SK-N-SH (cell line): ENCODE data around the gene RPGRIP1L. TPM values are rescaled to one million over a fixed set of nuclear protein-coding genes. Genes with fewer than 3 reads are reported as not detected.

ENCODE experiments used
- CTCF ChIA-PET: fragments of 300-600, 350-600 bp; formaldehyde crosslinking; extraction: SDS; loops from one replicate; lab custom pipeline; 2021; lab: Yijun Ruan, JAX
- POLR2A ChIA-PET: fragments of 350-600 bp; sonication (Branson Sonifier 250); formaldehyde crosslinking; extraction: SDS; loops from one replicate; lab custom pipeline; 2020; ENCODE audit warnings: antibody characterized with exemption, inconsistent platforms; lab: Yijun Ruan, JAX
- DNase-seq: peaks from one replicate; pipeline ENCODE4 v3.0.0; 2012
- H2AFZ ChIP-seq: fragments of 200-600 bp; sonication (generic); 2 replicates; pipeline ENCODE4 v1.8.1; 2016; ENCODE audit warnings: antibody characterized with exemption, mild to moderate bottlenecking, low read depth
- H3F3A ChIP-seq: fragments of 200-600 bp; sonication (generic); replicated peaks from 2 replicates; pipeline ENCODE3; 2016; ENCODE audit warnings: antibody characterized with exemption, mild to moderate bottlenecking; ENCODE audit not compliant: insufficient read depth
- H3K27ac ChIP-seq, 2 experiments: fragments of 200-500 bp in 1 of 2; fragments of 200-600 bp in 1 of 2; sonication (Bioruptor generic) in 1 of 2; sonication (generic), shearing (Covaris generic) in 1 of 2; 2 replicates each; pipeline versions ENCODE4 v1.5.1 to v1.6.1; 2014 to 2016; ENCODE audit warnings: low read depth in 2 of 2, inconsistent platforms in 1 of 2, low read length in 1 of 2, mild to moderate bottlenecking in 1 of 2, mixed read lengths in 1 of 2
- H3K27me3 ChIP-seq: fragments of 200-600 bp; sonication (generic), shearing (Covaris generic); 2 replicates; pipeline ENCODE4 v1.6.1; 2016; ENCODE audit warnings: mixed run types; ENCODE audit not compliant: insufficient read depth
- H3K36me3 ChIP-seq, 2 experiments: fragments of 200-500 bp in 1 of 2; fragments of 200-600 bp in 1 of 2; sonication (Bioruptor generic) in 1 of 2; sonication (generic) in 1 of 2; replicated peaks in 1 of 2; 2 replicates each; pipeline versions ENCODE3 to v1.5.1; 2014 to 2016; ENCODE audit warnings: low read length in 1 of 2, mild to moderate bottlenecking in 1 of 2; ENCODE audit not compliant: insufficient read depth in 2 of 2, control insufficient read depth in 1 of 2
- H3K4me1 ChIP-seq, 2 experiments: fragments of 200-500 bp in 1 of 2; fragments of 200-600 bp in 1 of 2; sonication (Bioruptor generic) in 1 of 2; sonication (generic), shearing (Covaris generic) in 1 of 2; 2 replicates each; pipeline versions ENCODE4 v1.5.1 to v1.6.1; 2014 to 2016; ENCODE audit warnings: low read depth in 1 of 2, low read length in 1 of 2, mixed run types in 1 of 2; ENCODE audit not compliant: insufficient read depth in 2 of 2, control insufficient read depth in 1 of 2
- H3K4me2 ChIP-seq: fragments of 200-600 bp; sonication (generic), shearing (Covaris generic); 2 replicates; pipeline ENCODE4 v1.6.1; 2017; ENCODE audit warnings: mixed run types
- H3K4me3 ChIP-seq, 2 experiments: fragments of 200-500 bp in 1 of 2; fragments of 200-600 bp in 1 of 2; sonication (Bioruptor generic) in 1 of 2; sonication (generic), shearing (Covaris generic) in 1 of 2; 2 replicates each; pipeline versions ENCODE4 v1.5.1 to v1.8.1; 2014 to 2016; ENCODE audit warnings: low read depth in 2 of 2, inconsistent platforms in 1 of 2, low read length in 1 of 2, mild to moderate bottlenecking in 1 of 2, mixed read lengths in 1 of 2, moderate library complexity in 1 of 2
- H3K79me2 ChIP-seq: fragments of 200-600 bp; sonication (generic); 2 replicates; pipeline ENCODE4 v1.8.1; 2017; ENCODE audit warnings: mild to moderate bottlenecking; ENCODE audit not compliant: insufficient read depth
- H3K9ac ChIP-seq: fragments of 200-600 bp; sonication (generic); 2 replicates; pipeline ENCODE4 v1.6.1; 2017; ENCODE audit warnings: mixed run types
- H3K9me2 ChIP-seq: fragments of 200-600 bp; sonication (generic); 2 replicates; pipeline ENCODE4 v1.6.1; 2017; ENCODE audit warnings: mixed run types
- H3K9me3 ChIP-seq: fragments of 200-600 bp; sonication (generic); 2 replicates; pipeline ENCODE4 v1.6.1; 2017; ENCODE audit warnings: mixed run types, mild to moderate bottlenecking, moderate library complexity
- H4K20me1 ChIP-seq: fragments of 200-600 bp; sonication (generic); 2 replicates; pipeline ENCODE4 v1.6.1; 2017; ENCODE audit warnings: mild to moderate bottlenecking, mixed run types; ENCODE audit not compliant: insufficient read depth
- CHD2 ChIP-seq: fragments of 150-350 bp; IDR thresholded peaks from 2 replicates; pipeline ENCODE4 v1.6.1; 2018; ENCODE audit warnings: low read length; ENCODE audit not compliant: partially characterized antibody
- ELF1 ChIP-seq: IDR thresholded peaks from 2 replicates; pipeline ENCODE4 v1.4.0; 2012
- FOXM1 ChIP-seq: IDR thresholded peaks from 2 replicates; pipeline ENCODE4 v1.4.0; 2012; ENCODE audit warnings: low read depth, mild to moderate bottlenecking
- NFIC ChIP-seq: IDR thresholded peaks from 2 replicates; pipeline ENCODE4 v1.4.0; 2012; ENCODE audit warnings: borderline replicate concordance
- PBX3 ChIP-seq: IDR thresholded peaks from 2 replicates; pipeline ENCODE4; 2012
- REST ChIP-seq: IDR thresholded peaks from 2 replicates; pipeline ENCODE4 v1.6.1; 2012; ENCODE audit warnings: mild to moderate bottlenecking, low read depth, low read length, moderate library complexity
- RFX5 ChIP-seq: IDR thresholded peaks from 2 replicates; pipeline ENCODE4 v1.6.1; 2012; ENCODE audit warnings: mild to moderate bottlenecking, improper control_type of control experiment, low read length
- SMC3 ChIP-seq: IDR thresholded peaks from 2 replicates; pipeline ENCODE4 v1.6.1; 2012; ENCODE audit warnings: low read depth, low read length, improper control_type of control experiment
- TAF1 ChIP-seq: IDR thresholded peaks from 2 replicates; pipeline ENCODE4 v1.6.1; 2012; ENCODE audit warnings: low read depth, mild to moderate bottlenecking, low read length, moderate library complexity, borderline replicate concordance
- TCF12 ChIP-seq: IDR thresholded peaks from 2 replicates; pipeline ENCODE4 v1.4.0; 2012
- WGBS: methylation state at CpG from one replicate; pipeline ENCODE4 v1.1.6; 2017; ENCODE audit warnings: low lambda C conversion rate; 5-methylcytosine and 5-hydroxymethylcytosine counted together
- polyA plus RNA-seq, 3 experiments: library from polyadenylated mRNA; depleted of rRNA; stranded (reverse); fragments of >200 nt; gene quantifications; 2 replicates each; pipeline ENCODE4 v1.2.3, GENCODE V29; 2012
- TF ChIP-seq, protein P1 (sequence below): fragments of 150-350 bp; IDR thresholded peaks from 2 replicates; pipeline ENCODE4 v1.6.1; 2016; ENCODE audit warnings: mild to moderate bottlenecking, low read depth, low read length
- TF ChIP-seq, protein P2 (sequence below): IDR thresholded peaks from 2 replicates; pipeline ENCODE4 v1.4.0; 2012; ENCODE audit warnings: low read depth, borderline replicate concordance

Gene RPGRIP1L
- polyA plus RNA-seq, 1 of the 3 experiments (the other 2 are of a cell fraction): 5.7 TPM

- TF ChIP-seq REST: no peak
- no peak for TF ChIP-seq RFX5
Observed at GRCh38 chr16:53715023-53715384, 11.3 kb upstream of the RPGRIP1L start (continued).

DNA sequence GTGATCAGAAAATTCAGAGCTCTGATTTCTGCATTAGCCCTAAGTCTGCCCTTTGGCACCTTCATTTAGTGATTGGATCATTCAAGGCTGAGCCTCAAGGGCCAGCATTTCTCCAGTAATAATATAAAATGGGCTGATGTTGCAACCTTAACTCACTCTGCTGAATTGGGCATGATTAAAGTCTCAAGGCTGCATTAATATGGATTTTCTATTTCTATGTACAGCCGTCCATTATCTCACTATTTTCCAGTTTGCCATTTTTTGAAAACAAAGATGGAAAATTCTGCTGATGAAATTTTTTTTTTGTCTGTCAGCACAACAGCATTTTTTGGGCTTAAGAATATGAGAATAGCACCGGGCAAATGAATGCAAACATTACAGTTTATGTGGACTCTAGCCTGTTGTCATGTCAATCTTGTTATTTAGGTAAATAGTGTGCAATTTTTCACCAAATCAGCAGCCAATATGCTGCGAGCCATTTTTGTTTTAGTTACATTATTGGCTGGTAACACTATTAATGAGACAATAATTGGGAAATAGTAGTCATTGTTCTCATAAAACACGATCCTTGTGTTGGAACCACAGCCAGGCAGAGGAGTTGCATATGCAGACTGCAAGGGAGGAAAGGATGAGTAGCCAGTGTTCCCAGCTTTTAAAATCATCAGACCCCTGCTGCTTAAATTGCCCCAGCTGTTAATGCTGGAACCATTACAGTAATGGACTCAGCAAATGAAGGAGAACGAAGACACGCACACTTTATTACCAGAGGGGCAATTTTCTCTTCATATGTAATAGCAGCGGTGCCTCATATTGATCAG is 10.8 kb upstream of the RPGRIP1L start:
- no peaks in the 10 kb centered on the region for H3K9me3 ChIP-seq
- no peaks in the 10 kb centered on the region; the same call in 1 of the 2 replicates for H4K20me1 ChIP-seq
- H3K27me3 ChIP-seq: no peaks in the 10 kb centered on the region
- no peak for DNase-seq
- H2AFZ ChIP-seq: no peak overlapping the region
- ChIA-PET CTCF (no interaction called here), POLR2A (no interaction called here)
- H3K79me2 ChIP-seq: peaks cover 80% of the 10 kb centered on the region
- peaks cover 5 to 13% of the 10 kb centered on the region in 2 experiments; a peak in 3 of 4 replicates for H3K4me1 ChIP-seq
- H3K4me3 ChIP-seq: no peak overlapping the region
- no peak overlapping the region for H3K9ac ChIP-seq
- H3K27ac ChIP-seq: peak overlapping the region in 1 of 2 experiments; percentile 43; a peak in 1 of 4 replicates
- TF ChIP-seq, protein P1, sequence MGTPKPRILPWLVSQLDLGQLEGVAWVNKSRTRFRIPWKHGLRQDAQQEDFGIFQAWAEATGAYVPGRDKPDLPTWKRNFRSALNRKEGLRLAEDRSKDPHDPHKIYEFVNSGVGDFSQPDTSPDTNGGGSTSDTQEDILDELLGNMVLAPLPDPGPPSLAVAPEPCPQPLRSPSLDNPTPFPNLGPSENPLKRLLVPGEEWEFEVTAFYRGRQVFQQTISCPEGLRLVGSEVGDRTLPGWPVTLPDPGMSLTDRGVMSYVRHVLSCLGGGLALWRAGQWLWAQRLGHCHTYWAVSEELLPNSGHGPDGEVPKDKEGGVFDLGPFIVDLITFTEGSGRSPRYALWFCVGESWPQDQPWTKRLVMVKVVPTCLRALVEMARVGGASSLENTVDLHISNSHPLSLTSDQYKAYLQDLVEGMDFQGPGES: no peak
- TF ChIP-seq SMC3 (no peak), TAF1 (no peak), TCF12 (no peak), ELF1 (no peak), CHD2 (no peak), FOXM1 (no peak), NFIC (no peak), PBX3 (no peak)
- TF ChIP-seq, protein P2, sequence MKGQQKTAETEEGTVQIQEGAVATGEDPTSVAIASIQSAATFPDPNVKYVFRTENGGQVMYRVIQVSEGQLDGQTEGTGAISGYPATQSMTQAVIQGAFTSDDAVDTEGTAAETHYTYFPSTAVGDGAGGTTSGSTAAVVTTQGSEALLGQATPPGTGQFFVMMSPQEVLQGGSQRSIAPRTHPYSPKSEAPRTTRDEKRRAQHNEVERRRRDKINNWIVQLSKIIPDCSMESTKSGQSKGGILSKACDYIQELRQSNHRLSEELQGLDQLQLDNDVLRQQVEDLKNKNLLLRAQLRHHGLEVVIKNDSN: no peak
- H3K4me2 ChIP-seq: no peak overlapping the region
- 85% methylated on average over 7 of the region's 7 CpGs for WGBS
- H3F3A ChIP-seq: no peaks in the 10 kb centered on the region
- no peaks in the 10 kb centered on the region for H3K36me3 ChIP-seq
- H3K9me2 ChIP-seq: no peaks in the 10 kb centered on the region
